Panc1 (cell line): Measurements from ENCODE around the gene AFF3.

Experiments
- CTCF ChIP-seq: fragments of 450-650 bp; IDR thresholded peaks from 2 replicates; pipeline ENCODE4 v1.5.1; 2017; ENCODE audit warnings: mild to moderate bottlenecking
- POLR2AphosphoS5 ChIP-seq: IDR thresholded peaks from 2 replicates; pipeline ENCODE4 v1.6.1; 2012; ENCODE audit warnings: mild to moderate bottlenecking, low read depth, low read length, moderate library complexity
- SIN3A ChIP-seq: IDR thresholded peaks from 2 replicates; pipeline ENCODE4 v1.6.1; 2012; ENCODE audit warnings: low read depth, mild to moderate bottlenecking, low read length, moderate library complexity, borderline replicate concordance; ENCODE audit not compliant: insufficient read depth
- TCF7L2 ChIP-seq: IDR thresholded peaks from 2 replicates; pipeline ENCODE4 v1.6.1; 2011; ENCODE audit warnings: mild to moderate bottlenecking, low read depth, low read length, inconsistent platforms

GRCh38 chr2:99701503-99701902, 440.9 kb downstream of the AFF3 start:
- TF ChIP-seq CTCF (no peak), POLR2AphosphoS5 (no peak), TCF7L2 (no peak), SIN3A (no peak)
